ENCODE data around the gene CLCF1. TPM values are rescaled to one million over a fixed set of nuclear protein-coding genes. Genes with fewer than 3 reads are reported as not detected.
A peak's percentile ranks its signal among the peaks of the same experiment; 100 is the strongest.
"Not testable (repeated sequence)": the region's sequence is repeated elsewhere in the genome, so short reads cannot be mapped to it uniquely, and the experiment has no call there.

The CLCF1 gene
- total RNA-seq, 1 donor from 2014 or later = 4.0 TPM

DNA sequence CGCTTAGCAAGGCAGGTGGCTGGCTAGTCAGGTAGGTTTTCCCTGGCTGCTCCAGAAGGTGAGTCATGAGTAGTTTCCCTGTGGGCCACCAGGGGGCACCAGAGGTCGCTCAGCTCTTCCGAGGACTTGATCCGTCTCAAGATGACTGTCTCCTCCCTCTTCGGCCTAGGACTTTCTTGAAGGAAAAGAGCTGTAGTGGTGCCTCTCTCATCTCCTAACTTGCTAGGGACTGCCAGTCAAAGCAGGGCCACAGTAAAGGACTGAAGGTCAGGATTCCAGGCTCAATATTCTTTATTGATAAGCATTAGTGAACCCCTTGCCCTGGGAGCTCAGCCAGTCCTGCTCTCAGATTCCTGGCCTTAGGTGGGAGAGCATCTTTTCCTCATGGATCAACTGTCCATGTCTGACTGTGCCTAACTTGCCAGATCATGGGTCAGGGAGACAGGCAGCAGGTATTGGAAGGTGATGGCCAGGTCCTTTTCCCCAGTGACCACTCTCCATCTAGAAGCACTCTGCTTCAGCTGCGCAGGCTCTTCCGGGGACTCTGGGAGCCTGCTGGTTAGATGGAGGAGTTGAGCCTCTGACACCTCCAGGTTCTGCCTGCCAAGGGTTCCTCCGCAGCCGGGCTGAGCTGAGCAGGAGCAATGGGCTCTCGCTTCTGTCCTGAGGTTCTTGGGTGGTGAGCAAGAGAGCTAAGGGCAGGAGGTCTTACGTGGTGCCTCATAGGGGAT, 22.0 kb downstream of the CLCF1 start:
- DNase-seq (ENCODE audit: low spot score) = peak; percentile 82
- intact Hi-C loops (cut with DNase I) = no loop called here

GRCh38 chr11:67349928-67350465, 23.4 kb downstream of the CLCF1 start:
- intact Hi-C loops (cut with DNase I) = loop anchor here (5.0 kb wide), 1 partner anchor 32 kb away; no protein-coding TSS in a partner anchor
- DNase-seq (ENCODE audit: low spot score) = no peak

DNA sequence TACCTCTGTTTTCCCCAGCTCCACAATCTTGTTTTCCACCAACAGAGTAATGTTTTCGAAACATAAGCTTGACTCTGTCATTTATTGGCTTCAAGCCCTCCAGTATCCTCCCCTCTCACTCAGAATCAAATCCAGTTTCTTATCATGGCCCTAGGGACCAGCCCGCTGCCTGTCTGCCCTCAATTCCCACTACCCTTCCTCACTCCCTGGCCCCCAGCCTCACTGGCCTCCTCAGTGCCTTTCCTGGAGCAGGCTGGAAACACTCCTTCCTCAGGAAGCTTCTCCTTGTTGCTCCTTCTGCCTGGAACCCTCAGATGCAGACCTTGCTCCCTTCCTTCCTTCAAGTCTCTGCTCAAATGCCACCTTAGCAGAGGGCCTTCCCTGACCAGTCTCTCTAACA, 23.9 kb downstream of the CLCF1 start:
- intact Hi-C loops (cut with DNase I) = loop anchor here (5.0 kb wide), 1 partner anchor 33 kb away; no protein-coding TSS in a partner anchor
- no peak for DNase-seq (ENCODE audit: low spot score)

DNA sequence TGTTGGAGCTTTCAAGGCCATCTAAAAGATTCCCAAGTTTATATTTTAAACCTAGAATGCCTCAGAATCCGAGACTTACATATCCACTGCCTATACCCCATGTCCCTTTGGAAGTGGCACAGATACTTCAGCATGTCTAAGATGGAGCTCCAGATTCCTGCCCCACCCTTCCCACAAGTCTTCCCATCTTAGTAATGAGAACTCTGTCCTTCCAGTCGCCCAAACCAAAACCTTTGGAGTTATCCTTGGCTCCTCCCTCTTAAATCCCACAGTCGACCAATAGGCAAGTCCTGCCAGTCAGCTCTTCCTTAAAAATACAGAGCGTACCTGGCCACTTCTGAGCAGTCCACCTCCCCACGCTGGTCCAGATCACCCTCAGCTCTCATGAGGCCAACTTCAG, 24.4 kb downstream of the CLCF1 start:
- intact Hi-C loops (cut with DNase I) = loop anchor here (5.0 kb wide), 1 partner anchor 33 kb away; no protein-coding TSS in a partner anchor
- DNase-seq (ENCODE audit: low spot score) = no peak

GRCh38 chr11:67347964-67348749, 25.2 kb downstream of the CLCF1 start:
- no peak for DNase-seq (ENCODE audit: low spot score)
- intact Hi-C loops (cut with DNase I) = loop anchor here (5.0 kb wide), 1 partner anchor 34 kb away; no protein-coding TSS in a partner anchor

- intact Hi-C loops (cut with DNase I) = loop anchor here (5.0 kb wide), 1 partner anchor 36 kb away; no protein-coding TSS in a partner anchor
- DNase-seq (ENCODE audit: low spot score) = no peak
Observed at GRCh38 chr11:67345920-67346819, 27.2 kb downstream of the CLCF1 start.

DNA sequence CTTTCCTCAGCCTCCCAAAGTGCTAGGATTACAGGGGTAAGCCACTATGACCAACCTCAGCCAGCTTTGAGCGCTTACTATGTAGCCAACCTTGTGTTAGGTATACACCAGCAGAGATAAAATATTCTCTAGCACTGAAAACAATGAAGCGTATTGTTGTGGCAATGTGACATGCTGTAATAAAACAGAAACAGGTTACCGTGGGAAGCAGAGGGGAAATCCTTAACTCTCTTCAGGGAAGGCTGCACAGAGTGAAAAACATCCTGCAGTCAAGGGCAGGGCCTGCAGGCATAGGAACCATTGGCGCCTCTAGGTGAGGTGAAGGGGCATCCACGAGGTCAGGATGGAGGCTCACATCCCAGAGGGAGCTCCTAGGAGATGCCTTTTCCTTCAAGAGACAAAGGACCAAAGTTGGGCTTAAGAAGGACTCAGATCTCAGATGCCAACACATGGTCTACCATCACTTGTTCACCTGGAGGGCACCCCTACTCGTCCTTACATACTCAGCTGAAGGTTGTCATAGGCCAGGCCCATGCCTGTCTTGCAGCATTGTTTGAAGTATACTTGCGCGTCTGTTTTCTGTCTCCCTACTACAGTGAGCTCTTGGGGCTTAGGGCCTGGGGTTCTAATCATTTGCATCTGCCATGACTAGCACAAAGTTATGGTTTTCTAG, 28.0 kb downstream of the CLCF1 start:
- intact Hi-C loops (cut with DNase I) = loop anchor here (5.0 kb wide), 1 partner anchor 37 kb away; no protein-coding TSS in a partner anchor
- no peak for DNase-seq (ENCODE audit: low spot score)

- intact Hi-C loops (cut with DNase I) = no loop called here
Observed at GRCh38 chr11:67344264-67344663, 29.1 kb downstream of the CLCF1 start.

GRCh38 chr11:67337257-67337656, 36.1 kb downstream of the CLCF1 start:
- no peak for DNase-seq (ENCODE audit: low spot score)
- intact Hi-C loops (cut with DNase I) = no loop called here

More at GRCh38 chr11:67344264-67344663, 29.1 kb downstream of the CLCF1 start:
- DNase-seq (ENCODE audit: low spot score) = no peak

- no peak for DNase-seq (ENCODE audit: low spot score)
- intact Hi-C loops (cut with DNase I) = no loop called here
Observed at GRCh38 chr11:67332081-67332691, 41.2 kb downstream of the CLCF1 start.

DNA sequence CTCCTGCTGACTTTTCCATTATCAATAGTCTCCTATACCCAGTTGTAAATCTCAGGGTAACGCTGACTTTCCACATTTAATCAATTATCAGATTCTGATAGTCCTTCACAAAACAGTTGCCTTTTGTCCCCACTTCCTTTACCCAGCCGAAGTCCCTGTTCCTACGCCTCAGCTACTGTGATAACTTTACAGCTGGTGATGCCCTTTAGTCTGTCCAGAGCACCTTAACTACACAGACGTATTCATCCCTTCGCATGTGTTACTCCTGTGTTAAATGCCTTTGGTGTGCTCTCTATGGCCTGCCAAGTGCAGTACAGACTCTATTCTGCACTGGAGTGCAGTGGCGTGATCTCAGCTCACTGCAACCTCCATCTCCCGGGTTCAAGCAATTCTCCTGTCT, 49.9 kb downstream of the CLCF1 start:
- no peak for DNase-seq (ENCODE audit: low spot score)
- intact Hi-C loops (cut with DNase I) = loop anchor here (10.0 kb wide), 1 partner anchor 239 kb away; no protein-coding TSS in a partner anchor

GRCh38 chr11:67322049-67322448, 51.3 kb downstream of the CLCF1 start:
- intact Hi-C loops (cut with DNase I) = loop anchor here (10.0 kb wide), 1 partner anchor 237 kb away; no protein-coding TSS in a partner anchor
- DNase-seq (ENCODE audit: low spot score) = no peak

- intact Hi-C loops (cut with DNase I) = loop anchor here (10.0 kb wide), 1 partner anchor 237 kb away; no protein-coding TSS in a partner anchor
- DNase-seq (ENCODE audit: low spot score) = no peak
Observed at GRCh38 chr11:67321313-67321871, 52.0 kb downstream of the CLCF1 start.

DNA sequence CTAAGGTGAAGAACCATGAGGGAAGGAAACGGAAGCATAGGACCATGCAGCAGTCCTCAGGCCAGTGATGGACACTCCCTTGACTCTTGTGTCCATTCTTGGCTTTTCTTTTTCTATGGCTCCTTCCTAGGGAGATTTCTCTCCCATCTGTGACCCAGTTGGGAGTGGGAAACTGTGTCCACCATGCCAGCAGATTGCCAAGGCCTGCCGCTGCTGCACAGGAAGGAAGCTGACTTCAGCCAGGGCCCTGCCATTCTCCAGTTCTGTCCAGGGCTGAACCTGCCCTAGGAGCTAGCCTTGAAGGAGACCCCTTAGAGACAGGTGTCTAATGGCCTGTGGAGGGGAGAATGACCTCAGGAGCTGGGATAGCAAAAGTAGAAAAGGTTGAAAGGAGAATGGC, 52.7 kb downstream of the CLCF1 start:
- DNase-seq (ENCODE audit: low spot score) = no peak

GRCh38 chr11:67320011-67320410, 53.4 kb downstream of the CLCF1 start:
- DNase-seq (ENCODE audit: low spot score) = no peak

More for the DNA sequence above, 52.7 kb downstream of the CLCF1 start:
- intact Hi-C loops (cut with DNase I) = loop anchor here (10.0 kb wide), 1 partner anchor 236 kb away; no protein-coding TSS in a partner anchor

DNA sequence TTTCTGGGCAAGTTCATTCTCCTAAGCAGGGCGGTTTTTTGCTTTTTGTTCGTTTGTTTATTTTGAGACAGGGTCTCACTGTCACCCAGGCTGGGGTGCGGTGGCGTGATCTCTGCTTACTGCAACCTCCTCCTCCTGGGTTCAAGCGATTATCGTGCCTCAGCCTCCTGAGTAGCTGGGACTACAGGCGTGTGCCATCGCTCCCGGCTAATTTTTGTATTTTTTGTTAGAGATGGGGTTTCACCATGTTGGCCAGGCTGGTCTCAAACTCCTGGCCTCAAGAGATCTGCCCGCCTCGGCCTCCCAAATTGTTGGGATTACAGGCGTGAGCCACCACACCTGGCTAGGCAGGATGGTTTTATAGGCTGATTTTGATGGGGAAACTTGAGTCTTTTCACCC, 54.5 kb downstream of the CLCF1 start:
- DNase-seq (ENCODE audit: low spot score); intact Hi-C loops (cut with DNase I): not testable (repeated sequence)

More at GRCh38 chr11:67320011-67320410, 53.4 kb downstream of the CLCF1 start:
- intact Hi-C loops (cut with DNase I) = loop anchor here (10.0 kb wide), 1 partner anchor 235 kb away; no protein-coding TSS in a partner anchor

DNA sequence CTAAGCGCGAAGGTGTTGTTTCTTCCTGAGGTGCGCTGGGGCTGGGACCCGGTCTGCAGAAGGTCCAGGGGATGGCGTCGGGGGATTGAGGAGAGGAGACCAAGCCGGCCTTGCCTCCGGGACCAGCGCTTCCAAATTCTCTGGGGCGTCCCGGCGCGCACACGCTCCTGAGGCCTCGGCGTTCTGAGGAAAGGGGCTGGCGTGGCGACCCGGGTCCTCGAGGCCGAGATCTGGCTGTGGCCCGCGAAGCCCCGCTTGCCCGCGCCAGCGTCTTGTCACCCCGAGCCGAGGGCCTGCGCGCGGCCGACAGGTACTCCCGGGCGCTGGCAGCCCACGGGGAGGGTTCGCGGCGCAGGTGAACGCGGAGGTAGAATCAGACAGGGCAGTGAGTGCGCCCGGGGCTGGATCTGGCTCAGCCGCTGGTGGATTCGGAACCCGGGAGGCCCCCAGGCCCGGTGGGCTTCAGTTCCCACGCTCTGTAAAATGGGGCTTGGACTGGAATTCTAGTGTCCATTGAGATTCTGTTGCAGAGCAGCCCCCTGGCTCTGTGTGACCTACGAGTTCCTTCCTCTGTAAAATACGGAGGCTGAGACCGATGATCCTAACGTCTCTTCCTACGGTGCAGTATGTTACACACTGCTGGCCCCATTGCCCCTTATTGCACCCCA, 55.4 kb downstream of the CLCF1 start:
- intact Hi-C loops (cut with DNase I) = loop anchor here (1.0 to 2.0 kb wide), 5 partner anchors 15 to 56 kb away; partner anchors contain the start of genes ANKRD13D, GRK2, POLD4 and SSH3
- DNase-seq (ENCODE audit: low spot score) = no peak

Data from cardiac septum (tissue), 1 donor.